NCI-H460 (cell line): Measurements from ENCODE around the gene NLRP4. TPM values are rescaled to one million over a fixed set of nuclear protein-coding genes. Genes with fewer than 3 reads are reported as not detected.
"Not testable (repeated sequence)": the region's sequence is repeated elsewhere in the genome, so short reads cannot be mapped to it uniquely, and the experiment has no call there.

Source experiments
- DNase-seq: peaks from one replicate; pipeline ENCODE4 v3.0.0-alpha.2; 2016; ENCODE audit warnings: low read depth; ENCODE audit errors: extremely low read depth
- total RNA-seq: library from RNA; depleted of rRNA; stranded (reverse); fragments of >200 nt; shearing (Covaris generic); gene quantifications from 2 replicates; pipeline ENCODE4 v1.2.3, GENCODE V29; 2014; rRNA removed

Gene NLRP4
- total RNA-seq, 1 experiment from 2014 or later = not detected

DNA sequence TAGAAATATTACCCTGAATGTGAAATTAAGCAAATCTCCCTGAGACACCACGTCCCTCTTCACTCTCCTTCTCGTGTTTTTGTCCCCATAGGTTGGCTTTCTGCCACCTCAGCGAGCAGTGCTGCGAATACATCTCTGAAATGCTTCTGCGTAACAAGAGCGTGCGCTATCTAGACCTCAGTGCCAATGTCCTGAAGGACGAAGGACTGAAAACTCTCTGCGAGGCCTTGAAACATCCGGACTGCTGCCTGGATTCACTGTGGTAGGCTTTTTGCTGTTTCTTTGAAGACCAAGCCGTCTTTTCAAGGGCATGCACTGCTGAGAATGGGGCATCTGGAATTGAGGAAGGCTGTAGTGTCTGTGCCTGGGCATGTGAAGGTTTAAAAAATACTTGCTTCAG is 34.4 kb downstream of the NLRP4 start:
- DNase-seq = no peak

DNA sequence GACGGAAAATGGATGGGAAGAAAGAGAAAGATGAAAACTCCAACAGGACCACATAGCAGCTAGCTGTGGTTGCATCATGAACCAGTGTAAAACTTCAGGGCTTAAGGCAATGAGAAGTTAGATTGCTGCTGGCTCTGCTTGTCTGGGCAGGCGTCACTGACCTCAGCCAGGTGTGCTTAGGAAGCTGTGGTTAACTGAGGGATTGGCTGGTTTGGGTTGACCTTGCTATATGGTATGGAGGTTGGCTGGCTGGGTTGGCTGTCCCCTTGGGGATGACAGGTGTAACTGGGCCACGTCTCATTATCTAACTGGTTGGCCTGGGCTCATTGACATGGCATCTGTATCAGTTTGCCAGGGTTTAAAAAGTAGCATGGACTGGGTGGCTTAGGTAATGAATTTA is 40.9 kb downstream of the NLRP4 start:
- no peak for DNase-seq

DNA sequence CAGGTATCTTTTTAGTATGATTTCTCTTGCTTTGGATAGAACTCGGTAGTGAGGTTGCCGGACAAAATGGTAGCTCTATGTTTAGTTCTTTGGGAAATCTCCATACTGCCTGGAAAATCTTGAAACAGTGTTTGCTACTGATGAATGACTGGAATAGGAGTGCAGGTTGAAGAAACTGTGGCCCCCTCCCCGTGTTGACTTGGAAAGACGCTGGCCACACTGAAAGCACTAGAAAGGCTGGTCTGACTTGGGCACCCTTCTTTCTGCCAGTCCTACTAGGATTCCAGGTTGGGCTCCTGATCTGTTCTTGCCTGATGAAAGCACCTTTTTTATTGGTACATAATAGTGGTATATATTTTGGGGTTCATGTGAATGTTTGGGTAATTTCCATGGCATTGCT is 46.3 kb downstream of the NLRP4 start:
- no peak for DNase-seq

DNA sequence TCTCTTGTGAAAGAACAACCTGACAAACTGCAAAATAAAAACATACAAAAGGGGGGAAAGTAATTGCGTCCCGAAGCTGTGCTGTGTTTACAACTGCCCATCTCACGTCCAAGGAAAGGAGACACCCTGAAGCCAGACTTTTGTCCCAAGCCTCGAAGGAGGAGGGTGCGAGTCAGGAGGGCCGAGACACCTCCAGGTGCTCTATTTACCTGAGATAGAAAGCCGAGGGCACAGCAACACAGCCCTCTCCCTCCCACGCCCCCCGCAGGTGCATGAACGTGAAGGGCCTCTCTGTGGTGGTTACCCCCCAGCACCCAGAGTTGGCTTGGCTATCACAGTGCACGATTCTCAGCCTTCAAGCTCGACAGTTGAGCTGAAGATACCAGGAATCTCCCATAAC is 62.6 kb downstream of the NLRP4 start:
- no peak for DNase-seq

DNA sequence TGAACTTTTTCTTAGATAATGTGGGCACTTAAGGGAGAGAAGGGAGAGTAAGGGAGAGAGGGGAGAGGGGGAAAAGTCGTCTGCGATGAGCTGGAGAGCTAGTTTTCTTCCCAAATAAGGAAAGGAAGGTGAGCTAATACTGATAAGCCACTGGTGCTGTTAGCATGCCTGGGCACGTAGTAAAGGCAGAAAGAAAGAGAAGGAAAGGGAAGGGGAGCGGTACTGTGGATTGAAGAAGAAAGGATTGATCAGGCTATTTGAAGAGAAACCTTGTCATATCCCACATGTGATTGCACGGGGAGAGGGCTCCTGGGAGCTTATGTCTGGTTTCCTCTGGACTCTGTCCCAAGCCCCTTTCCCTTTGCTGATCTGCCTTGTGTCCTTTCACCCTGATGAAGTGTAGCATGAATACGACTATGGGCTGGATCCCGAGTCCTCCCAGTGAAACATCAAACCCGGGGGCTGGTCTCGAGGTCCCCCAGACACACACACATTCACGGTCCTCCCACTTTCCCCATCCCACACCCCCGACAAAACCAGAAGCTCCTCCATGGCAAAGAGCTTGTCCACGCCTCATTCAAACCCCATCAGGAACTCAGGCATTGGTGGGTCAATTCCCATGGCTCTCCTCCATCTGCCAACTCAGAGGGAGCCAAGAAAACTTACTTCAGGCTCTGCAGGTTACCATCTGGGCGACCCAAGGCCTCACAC is 65.2 kb downstream of the NLRP4 start:
- DNase-seq = no peak

DNA sequence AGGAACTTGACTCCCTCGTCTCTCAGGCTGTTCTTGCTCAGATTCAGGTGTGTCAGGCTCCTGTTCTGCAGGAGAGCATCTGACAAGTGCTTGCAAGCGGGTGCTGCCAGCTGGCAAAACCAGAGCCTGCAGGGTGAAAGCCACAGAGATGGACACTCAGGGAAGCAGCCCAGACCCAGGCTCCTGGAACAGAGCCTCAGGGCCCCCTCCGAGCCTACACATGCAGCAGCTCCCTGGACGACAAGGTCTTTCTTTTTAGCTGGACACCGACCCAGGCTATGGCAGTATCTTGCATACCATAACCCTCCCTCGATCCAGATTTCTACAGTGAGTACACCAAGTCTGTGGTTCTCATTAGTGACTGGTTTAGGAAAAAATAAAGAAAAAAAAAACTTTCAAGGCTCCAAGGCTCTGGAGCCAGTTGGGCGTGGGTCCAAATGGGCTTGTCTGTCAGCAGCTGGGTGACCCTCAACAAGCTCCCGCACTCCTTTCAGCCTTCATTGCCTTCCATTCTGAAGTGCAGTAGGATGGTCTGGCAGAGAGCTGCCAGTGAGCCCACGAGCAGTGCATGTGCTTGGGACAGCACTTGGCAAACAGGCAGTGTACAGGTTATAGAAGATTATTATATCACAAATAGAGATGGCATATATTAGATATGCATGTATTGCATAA is 65.9 kb downstream of the NLRP4 start:
- DNase-seq = no peak

DNA sequence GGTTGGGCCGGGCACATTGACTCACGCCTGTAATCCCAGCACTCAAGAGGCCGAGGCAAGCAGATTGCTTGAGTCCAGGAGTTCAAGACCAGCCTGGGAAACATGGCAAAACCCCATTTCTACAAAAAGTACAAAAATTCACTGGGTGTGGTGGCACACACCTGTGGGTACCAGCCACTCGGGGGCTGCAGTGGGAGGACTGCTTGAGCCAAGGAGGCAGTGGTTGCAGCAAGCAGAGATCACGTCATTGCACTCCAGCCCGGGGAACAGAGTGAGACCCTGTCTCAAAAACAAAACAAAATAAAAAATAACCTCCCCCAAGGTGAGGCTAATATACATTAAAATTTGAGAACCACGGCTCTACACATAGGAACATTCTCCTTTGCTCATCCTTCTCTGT is 70.9 kb downstream of the NLRP4 start:
- DNase-seq = no peak

DNA sequence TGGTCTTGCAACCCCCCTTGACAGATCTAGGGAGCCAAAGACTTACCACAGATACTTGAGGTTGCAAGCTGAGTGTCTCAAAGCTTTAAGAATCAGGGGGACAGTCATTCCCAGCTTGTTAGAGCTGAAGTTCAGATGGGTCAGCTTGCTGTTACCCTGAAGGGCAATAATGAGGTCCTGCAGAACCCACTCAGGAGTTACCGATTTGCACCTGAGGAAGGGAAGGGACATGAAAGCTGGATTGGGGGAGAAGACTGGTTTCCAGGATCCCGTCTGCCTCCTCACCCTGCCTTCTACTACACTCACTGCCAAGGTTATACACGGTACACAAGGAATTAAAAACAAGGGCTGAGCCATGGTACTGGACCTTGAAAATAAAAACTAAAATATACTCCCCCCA is 71.4 kb downstream of the NLRP4 start:
- no peak for DNase-seq

DNA sequence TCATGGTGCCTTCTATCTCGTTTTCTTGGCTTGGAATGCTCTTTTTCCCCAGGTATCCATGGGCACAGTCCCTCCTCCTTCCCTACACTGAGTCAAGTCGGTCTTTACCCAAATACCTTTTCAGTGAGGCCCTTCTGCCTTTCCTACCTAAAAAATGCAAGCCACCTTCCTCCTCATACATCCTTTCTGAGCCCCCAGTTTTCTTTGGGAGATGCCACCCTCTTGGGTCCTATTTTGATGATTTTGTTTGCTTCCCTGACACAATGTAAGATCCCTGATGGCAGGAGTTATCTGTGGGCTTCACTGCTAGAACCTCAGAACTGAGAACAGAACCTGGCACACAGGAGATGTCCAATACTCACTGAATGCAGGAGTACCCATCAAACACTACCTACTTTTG is 73.5 kb downstream of the NLRP4 start:
- DNase-seq = no peak

DNA sequence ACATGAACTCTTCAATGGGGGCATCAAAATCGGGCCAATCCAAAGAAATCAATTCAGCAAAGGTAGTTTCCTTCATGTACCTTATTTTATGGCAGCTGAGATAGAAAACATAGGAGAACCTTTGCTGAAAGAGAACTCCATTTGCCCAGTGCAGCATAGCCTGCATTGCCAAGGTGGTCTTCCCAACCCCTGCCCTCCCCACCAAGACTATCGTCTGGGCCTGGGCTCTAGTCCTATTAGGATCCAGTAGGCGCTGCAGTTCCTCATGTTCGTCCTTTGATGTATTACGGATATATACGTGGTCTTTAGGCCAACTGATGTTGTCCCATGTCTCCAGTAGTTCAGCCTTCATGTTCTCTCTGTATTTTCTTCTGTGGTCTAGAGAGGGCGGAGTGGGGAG is 76.6 kb downstream of the NLRP4 start:
- no peak for DNase-seq

DNA sequence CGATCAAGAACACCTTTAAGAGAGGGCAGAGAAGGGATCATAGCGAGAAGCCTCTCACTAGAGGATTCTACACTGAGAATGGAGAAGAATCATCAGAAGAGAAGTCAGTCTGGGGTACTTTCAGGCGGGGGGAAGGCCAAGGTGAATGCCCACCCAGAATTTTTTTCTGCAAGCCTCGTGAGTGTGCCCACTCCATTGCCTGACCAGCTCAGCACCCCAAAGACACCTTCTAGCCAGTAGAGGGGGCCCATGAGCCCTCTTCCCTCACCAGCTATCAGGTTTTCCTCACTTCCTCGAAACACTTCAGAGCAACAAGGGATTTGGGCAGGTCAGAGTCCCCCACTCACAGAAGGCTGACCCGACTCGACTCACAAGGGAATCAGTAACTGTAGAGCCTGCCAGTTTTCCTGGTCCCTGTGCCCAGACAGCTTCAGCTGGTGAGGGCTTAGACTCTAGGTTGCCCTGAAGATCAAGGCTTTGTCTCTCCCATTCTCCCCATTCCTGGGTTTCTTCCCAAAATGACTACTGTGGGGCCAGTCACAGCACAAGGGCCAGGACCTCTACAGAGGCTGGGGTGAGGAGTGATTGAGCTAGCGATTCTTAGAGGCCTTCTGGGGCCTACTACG is 77.4 kb downstream of the NLRP4 start:
- peak; percentile 6 for DNase-seq

DNA sequence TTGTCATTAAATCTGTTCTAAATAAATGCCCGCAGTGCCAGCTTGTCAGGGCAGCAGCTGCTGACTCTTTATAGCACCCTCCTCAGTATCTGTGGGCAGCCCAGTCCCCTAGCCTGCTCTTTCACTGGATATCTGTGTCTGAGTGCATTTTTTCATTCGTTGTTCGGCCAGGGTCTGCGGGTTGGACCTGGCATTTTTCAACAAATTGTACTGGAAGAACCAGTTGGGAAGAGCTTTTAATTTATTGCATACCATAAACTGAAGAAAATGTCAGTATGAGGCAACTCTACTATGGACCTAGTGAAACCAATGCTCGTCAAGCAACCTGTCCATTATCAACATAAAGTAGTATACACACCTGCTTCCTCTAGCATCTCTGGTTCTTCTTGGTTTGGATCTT is 87.2 kb downstream of the NLRP4 start:
- DNase-seq = no peak

DNA sequence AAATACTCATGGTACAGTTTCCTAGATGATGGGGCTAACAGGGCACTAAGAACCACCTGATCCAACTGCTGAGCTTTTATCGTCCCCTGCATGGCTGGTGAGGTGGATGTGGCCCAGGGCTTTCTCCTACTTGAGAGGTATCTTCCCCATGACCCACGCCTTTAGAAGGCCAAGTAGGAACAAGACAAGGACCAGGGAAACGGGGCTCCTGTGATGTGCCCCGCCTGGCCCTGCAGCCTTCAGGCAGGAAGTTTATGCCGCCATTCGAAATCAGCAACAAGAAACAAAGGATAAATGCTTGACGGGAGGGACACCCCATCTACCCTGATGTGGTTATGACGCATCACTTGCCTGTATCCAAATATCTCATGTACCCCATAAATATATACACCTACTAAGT is 91.7 kb downstream of the NLRP4 start:
- no peak for DNase-seq

DNA sequence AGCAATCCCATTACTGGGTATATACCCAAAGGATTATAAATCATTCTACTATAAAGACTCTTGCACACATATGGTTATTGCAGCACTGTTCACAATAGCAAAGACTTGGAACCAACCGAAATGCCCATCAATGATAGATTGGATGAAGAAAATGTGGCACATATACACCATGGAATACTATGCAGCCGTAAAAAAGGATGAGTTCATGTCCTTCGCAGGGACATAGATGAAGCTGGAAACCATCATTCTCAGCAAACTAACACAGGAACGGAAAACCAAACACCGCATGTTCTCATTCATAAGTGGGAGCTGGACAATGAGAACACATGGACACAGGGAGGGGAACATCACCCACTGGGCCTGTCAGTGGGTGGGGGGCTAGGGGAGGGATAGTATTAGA is 92.9 kb downstream of the NLRP4 start:
- DNase-seq = not testable (repeated sequence)

DNA sequence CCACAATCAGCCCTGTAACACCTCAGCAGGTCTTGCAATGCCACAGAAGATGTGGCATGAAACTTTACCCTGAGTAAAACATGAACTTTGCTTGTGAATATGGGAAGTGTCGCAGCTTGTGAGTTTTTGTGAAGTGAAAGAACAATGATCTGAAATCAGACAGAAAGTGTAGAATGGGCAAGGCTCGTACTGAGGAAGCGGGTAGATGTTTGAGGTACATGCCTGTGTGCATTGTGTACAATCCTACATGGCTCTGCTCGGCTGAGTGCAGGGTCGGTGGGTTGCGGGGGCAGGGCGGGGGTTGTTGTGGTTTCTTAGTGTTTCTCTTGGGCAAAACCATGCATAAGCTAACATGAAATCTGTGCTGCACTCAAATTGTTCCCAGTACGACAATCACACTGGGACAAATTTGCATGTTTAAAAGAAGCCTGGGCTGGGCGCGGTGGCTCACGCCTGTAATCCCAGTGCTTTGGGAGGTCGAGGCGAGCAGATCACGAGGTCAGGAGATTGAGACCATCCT is 94.7 kb downstream of the NLRP4 start:
- DNase-seq = no peak

Other genes with a start within 250 kb of the NLRP4 start
- 3.6 and 5.0 TPM in 2 replicates for gene FIZ1, start 237.0 kb upstream of the NLRP4 start, total RNA-seq
- gene ZNF524, start 236.3 kb upstream of the NLRP4 start, total RNA-seq = 15.9 and 16.5 TPM in 2 replicates
- gene ZNF865, start 230.9 kb upstream of the NLRP4 start, total RNA-seq = 1.1 and 1.3 TPM in 2 replicates
- gene ZNF784, start 212.0 kb upstream of the NLRP4 start, total RNA-seq = 2.1 and 2.2 TPM in 2 replicates
- 8.9 and 13.6 TPM in 2 replicates for gene ZNF580, start 195.5 kb upstream of the NLRP4 start, total RNA-seq
- gene ZNF581, start 192.9 kb upstream of the NLRP4 start, total RNA-seq = 12.3 and 13.6 TPM in 2 replicates
- gene CCDC106, start 188.3 kb upstream of the NLRP4 start, total RNA-seq = 1.9 and 2.3 TPM in 2 replicates
- 68.3 and 72.4 TPM in 2 replicates for gene U2AF2, start 181.5 kb upstream of the NLRP4 start, total RNA-seq
- gene EPN1, start 161.3 kb upstream of the NLRP4 start, total RNA-seq = 32.8 and 35.9 TPM in 2 replicates
- gene NLRP9, start 98.1 kb upstream of the NLRP4 start, total RNA-seq = not detected in 2 replicates
- gene RFPL4A, start 77.4 kb upstream of the NLRP4 start, total RNA-seq = not detected in 2 replicates
- gene RFPL4AL1, start 67.4 kb upstream of the NLRP4 start, total RNA-seq = not detected in 2 replicates
- gene NLRP11, start 4.5 kb upstream of the NLRP4 start, total RNA-seq = not detected in 2 replicates
- not detected in 2 replicates for gene NLRP13, start 95.8 kb downstream of the NLRP4 start, total RNA-seq
- gene NLRP8, start 111.3 kb downstream of the NLRP4 start, total RNA-seq = not detected in 2 replicates
- gene NLRP5, start 150.2 kb downstream of the NLRP4 start, total RNA-seq = not detected in 2 replicates